ENCODE results near the gene SS18L1. TPM values are rescaled to one million over a fixed set of nuclear protein-coding genes. Genes with fewer than 3 reads are reported as not detected.
A peak's percentile ranks its signal among the peaks of the same experiment; 100 is the strongest.

The SS18L1 gene
- total RNA-seq, 1 experiment from 2014 or later, result 34.7 TPM

- no peak for DNase-seq (ENCODE audit: low spot score)
- intact Hi-C loops (cut with micrococcal nuclease; ENCODE audit: unreplicated experiment), result no loop called here
- CTCF ChIA-PET, result no interaction called here
- peaks cover 88% of the 10 kb centered on the region for H3K36me3 ChIP-seq (ENCODE audit: insufficient read depth, low read length, poor library complexity, severe bottlenecking)
- H3K4me3 ChIP-seq (ENCODE audit: low read depth, low read length, poor library complexity, severe bottlenecking), result no peak overlapping the region
- no peak overlapping the region for H3K27ac ChIP-seq (ENCODE audit: low read depth, low read length, poor library complexity, severe bottlenecking)
- no TSS peak for BruUV-seq (replicated peaks)
- H3K4me1 ChIP-seq (ENCODE audit: insufficient read depth, low read length, poor library complexity, severe bottlenecking), result peaks cover 18% of the 10 kb centered on the region
- no peaks in the 10 kb centered on the region for H3K27me3 ChIP-seq (replicated peaks; ENCODE audit: insufficient read depth, low read depth, low read length, poor library complexity)
- POLR2A ChIA-PET (ENCODE audit: low non-redundant PET), result no interaction called here
- H3K9me3 ChIP-seq (ENCODE audit: low read depth, low read length, poor library complexity, severe bottlenecking), result no peaks in the 10 kb centered on the region
- TF ChIP-seq CTCF (conservative IDR thresholded peaks at IDR 0.05; ENCODE audit: low read depth, low read length) (no peak), EZH2 (IDR thresholded peaks at IDR 0.05; ENCODE audit: borderline replicate concordance, low read depth, low read length, poor library complexity, severe bottlenecking) (no peak)
Measured at GRCh38 chr20:62127799-62128198, 15.8 kb upstream of the SS18L1 start.

DNA sequence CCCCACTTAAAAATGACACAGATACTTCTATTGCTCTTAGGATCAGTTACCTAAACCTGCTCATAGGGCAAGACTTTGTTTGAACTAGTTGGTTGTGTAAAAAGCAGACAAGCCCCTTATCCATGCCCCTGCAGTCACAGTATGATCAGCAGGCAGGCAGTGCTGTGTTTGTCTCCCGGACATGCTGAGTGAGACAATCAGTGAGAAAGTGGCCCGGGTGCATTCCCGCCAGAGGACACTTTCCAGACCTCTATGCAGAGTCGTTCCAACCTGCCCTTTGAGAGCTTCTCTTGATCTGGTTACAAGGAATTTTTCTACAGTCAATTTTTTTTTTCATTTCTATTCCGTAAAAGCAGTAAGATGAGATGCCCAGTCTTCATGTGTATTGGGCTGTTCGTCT lies 15.1 kb upstream of the SS18L1 start:
- no peak for DNase-seq (ENCODE audit: low spot score)
- Histone ChIP-seq H3K27ac (ENCODE audit: low read depth, low read length, poor library complexity, severe bottlenecking) (no peak overlapping the region), H3K36me3 (ENCODE audit: insufficient read depth, low read length, poor library complexity, severe bottlenecking) (peaks cover 95% of the 10 kb centered on the region), H3K9me3 (ENCODE audit: low read depth, low read length, poor library complexity, severe bottlenecking) (no peaks in the 10 kb centered on the region), H3K27me3 (replicated peaks; ENCODE audit: insufficient read depth, low read depth, low read length, poor library complexity) (no peaks in the 10 kb centered on the region), H3K4me3 (ENCODE audit: low read depth, low read length, poor library complexity, severe bottlenecking) (no peak overlapping the region), H3K4me1 (ENCODE audit: insufficient read depth, low read length, poor library complexity, severe bottlenecking) (peaks cover 16% of the 10 kb centered on the region)
- no TSS peak for BruUV-seq (replicated peaks)
- TF ChIP-seq CTCF (conservative IDR thresholded peaks at IDR 0.05; ENCODE audit: low read depth, low read length), result no peak
- intact Hi-C loops (cut with micrococcal nuclease; ENCODE audit: unreplicated experiment), result no loop called here
- CTCF ChIA-PET, result no interaction called here
- POLR2A ChIA-PET (ENCODE audit: low non-redundant PET), result no interaction called here

DNA sequence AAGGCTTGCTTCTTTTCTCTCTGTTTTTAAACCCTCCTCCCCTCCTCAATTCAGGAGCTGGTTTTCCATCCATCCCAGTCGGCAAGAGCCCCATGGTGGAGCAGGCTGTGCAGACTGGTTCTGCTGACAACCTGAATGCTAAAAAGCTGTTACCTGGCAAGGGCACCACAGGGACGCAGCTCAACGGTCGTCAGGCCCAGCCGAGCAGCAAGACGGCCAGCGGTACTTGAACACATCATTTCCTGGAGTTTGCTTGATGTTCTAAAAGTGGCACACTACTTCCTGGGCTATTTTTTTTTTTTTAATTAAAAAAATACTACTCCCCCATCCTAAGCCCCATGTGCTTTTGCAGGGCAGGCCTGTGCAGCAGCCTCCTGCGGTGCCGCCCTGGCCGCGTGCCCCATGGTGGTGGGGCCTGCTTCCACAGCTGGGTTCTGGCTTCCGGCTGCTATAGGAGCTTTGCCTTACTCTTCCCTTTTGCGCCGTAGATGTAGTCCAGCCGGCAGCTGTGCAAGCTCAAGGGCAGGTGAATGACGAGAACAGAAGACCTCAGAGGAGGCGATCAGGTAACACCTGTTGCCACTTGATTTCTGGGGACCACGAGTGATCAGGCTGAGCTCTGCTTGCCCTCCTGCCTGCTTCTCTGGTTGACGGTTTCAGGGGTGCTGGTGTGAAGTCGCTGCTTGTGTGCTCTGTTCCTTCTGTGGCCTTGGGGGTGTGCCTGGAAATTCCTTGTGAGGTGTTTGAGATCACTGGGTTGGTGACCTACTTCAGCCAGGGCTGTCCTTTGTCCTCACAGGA lies 13.6 kb upstream of the SS18L1 start:
- peak; percentile 59 for DNase-seq (ENCODE audit: low spot score)

More for the DNA sequence above, 13.6 kb upstream of the SS18L1 start:
- BruUV-seq (replicated peaks), result no TSS peak
- no peak overlapping the region for H3K4me3 ChIP-seq (ENCODE audit: low read depth, low read length, poor library complexity, severe bottlenecking)
- H3K27me3 ChIP-seq (replicated peaks; ENCODE audit: insufficient read depth, low read depth, low read length, poor library complexity), result no peaks in the 10 kb centered on the region
- TF ChIP-seq CTCF (conservative IDR thresholded peaks at IDR 0.05; ENCODE audit: low read depth, low read length) (no peak), EZH2 (IDR thresholded peaks at IDR 0.05; ENCODE audit: borderline replicate concordance, low read depth, low read length, poor library complexity, severe bottlenecking) (no peak)
- H3K36me3 ChIP-seq (ENCODE audit: insufficient read depth, low read length, poor library complexity, severe bottlenecking), result peaks cover 98% of the 10 kb centered on the region
- intact Hi-C loops (cut with micrococcal nuclease; ENCODE audit: unreplicated experiment), result no loop called here
- peaks cover 5% of the 10 kb centered on the region for H3K4me1 ChIP-seq (ENCODE audit: insufficient read depth, low read length, poor library complexity, severe bottlenecking)
- CTCF ChIA-PET, result no interaction called here
- H3K9me3 ChIP-seq (ENCODE audit: low read depth, low read length, poor library complexity, severe bottlenecking), result no peaks in the 10 kb centered on the region
- POLR2A ChIA-PET (ENCODE audit: low non-redundant PET), result no interaction called here
- peak overlapping the region; percentile 32 for H3K27ac ChIP-seq (ENCODE audit: low read depth, low read length, poor library complexity, severe bottlenecking)

Measured in A673 (cell line).